Measurements from ENCODE around the gene WDFY3.

WDFY3 gene

DNA sequence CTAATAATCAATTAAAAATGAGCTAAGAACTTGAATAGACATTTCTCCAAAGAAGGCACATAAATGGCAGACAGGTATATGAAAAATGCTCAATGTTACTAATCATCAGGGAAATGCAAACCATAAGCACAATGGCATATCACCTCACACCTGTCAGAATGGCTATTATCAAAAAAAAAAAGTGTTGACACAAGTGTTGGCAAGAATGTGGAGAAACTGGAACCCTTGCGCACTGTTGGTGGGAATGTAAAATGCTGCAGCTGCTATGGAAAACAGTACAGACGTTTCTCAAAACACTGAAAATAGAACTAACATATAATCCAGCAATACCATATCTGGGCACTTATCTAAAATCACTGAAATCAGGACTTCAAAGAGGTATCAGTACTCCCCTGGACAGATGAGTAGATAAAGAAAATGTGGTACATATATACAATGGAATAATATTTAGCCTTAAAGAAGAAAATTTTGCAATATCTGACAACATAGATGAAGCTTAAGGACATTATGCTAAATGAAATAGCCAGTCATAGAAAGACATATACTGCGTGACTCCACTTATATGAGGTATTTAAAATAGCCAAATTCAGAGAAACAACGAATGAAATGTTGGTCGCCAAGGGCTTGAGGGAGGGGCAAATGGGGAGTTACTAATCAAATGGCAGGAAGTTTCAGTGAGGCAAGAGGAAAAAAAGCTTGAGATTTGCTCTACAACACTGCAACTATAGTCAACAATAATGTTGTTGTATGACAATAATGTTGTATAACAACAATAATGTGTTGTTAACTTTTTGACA is 175.5 kb downstream of the WDFY3 start:
- no peaks in the 10 kb centered on the region for H4K20me1 ChIP-seq (ENCODE audit: insufficient read depth, low read length)
- no peaks in the 10 kb centered on the region for H3K27me3 ChIP-seq (ENCODE audit: insufficient read depth, low read length)
- H3F3A ChIP-seq (ENCODE audit: insufficient read depth, low read length) = no peaks in the 10 kb centered on the region
- H3K4me1 ChIP-seq (ENCODE audit: insufficient read depth, low read length, severe bottlenecking) = no peaks in the 10 kb centered on the region
- TF ChIP-seq, protein P1, sequence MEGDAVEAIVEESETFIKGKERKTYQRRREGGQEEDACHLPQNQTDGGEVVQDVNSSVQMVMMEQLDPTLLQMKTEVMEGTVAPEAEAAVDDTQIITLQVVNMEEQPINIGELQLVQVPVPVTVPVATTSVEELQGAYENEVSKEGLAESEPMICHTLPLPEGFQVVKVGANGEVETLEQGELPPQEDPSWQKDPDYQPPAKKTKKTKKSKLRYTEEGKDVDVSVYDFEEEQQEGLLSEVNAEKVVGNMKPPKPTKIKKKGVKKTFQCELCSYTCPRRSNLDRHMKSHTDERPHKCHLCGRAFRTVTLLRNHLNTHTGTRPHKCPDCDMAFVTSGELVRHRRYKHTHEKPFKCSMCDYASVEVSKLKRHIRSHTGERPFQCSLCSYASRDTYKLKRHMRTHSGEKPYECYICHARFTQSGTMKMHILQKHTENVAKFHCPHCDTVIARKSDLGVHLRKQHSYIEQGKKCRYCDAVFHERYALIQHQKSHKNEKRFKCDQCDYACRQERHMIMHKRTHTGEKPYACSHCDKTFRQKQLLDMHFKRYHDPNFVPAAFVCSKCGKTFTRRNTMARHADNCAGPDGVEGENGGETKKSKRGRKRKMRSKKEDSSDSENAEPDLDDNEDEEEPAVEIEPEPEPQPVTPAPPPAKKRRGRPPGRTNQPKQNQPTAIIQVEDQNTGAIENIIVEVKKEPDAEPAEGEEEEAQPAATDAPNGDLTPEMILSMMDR (IDR thresholded peaks at IDR 0.05; ENCODE audit: low read length) = no peak
- no peak for TF ChIP-seq EZH2 (IDR thresholded peaks at IDR 0.05; ENCODE audit: borderline replicate concordance, low read length)
- H3K27ac ChIP-seq (ENCODE audit: low read depth, low read length, poor library complexity, severe bottlenecking) = no peak overlapping the region
- H3K4me3 ChIP-seq (ENCODE audit: low read depth, low read length, poor library complexity, severe bottlenecking) = no peak overlapping the region
- no peak overlapping the region for H3K4me2 ChIP-seq (ENCODE audit: low read length)
- H2AFZ ChIP-seq (ENCODE audit: low read length) = no peak overlapping the region
- H3K9me2 ChIP-seq (ENCODE audit: low read depth, low read length) = no peaks in the 10 kb centered on the region
- no peaks in the 10 kb centered on the region for H3K79me2 ChIP-seq (ENCODE audit: insufficient read depth, low read length)
- no peaks in the 10 kb centered on the region for H3K9me3 ChIP-seq (ENCODE audit: low read length)
- no peak overlapping the region for H3K9ac ChIP-seq (ENCODE audit: low read length)
- H3K36me3 ChIP-seq (ENCODE audit: insufficient read depth, low read length) = no peaks in the 10 kb centered on the region

- Histone ChIP-seq H3K4me3 (ENCODE audit: low read depth, low read length, poor library complexity, severe bottlenecking) (no peak overlapping the region), H3K36me3 (ENCODE audit: insufficient read depth, low read length) (no peaks in the 10 kb centered on the region), H3K27me3 (ENCODE audit: insufficient read depth, low read length) (no peaks in the 10 kb centered on the region), H3F3A (ENCODE audit: insufficient read depth, low read length) (no peaks in the 10 kb centered on the region), H2AFZ (ENCODE audit: low read length) (no peak overlapping the region), H4K20me1 (ENCODE audit: insufficient read depth, low read length) (no peaks in the 10 kb centered on the region), H3K9me2 (ENCODE audit: low read depth, low read length) (no peaks in the 10 kb centered on the region), H3K4me2 (ENCODE audit: low read length) (no peak overlapping the region), H3K79me2 (ENCODE audit: insufficient read depth, low read length) (no peaks in the 10 kb centered on the region), H3K4me1 (ENCODE audit: insufficient read depth, low read length, severe bottlenecking) (no peaks in the 10 kb centered on the region), H3K9me3 (ENCODE audit: low read length) (no peaks in the 10 kb centered on the region), H3K9ac (ENCODE audit: low read length) (no peak overlapping the region), H3K27ac (ENCODE audit: low read depth, low read length, poor library complexity, severe bottlenecking) (no peak overlapping the region)
- TF ChIP-seq EZH2 (IDR thresholded peaks at IDR 0.05; ENCODE audit: borderline replicate concordance, low read length) = no peak
Observed at GRCh38 chr4:84786478-84786877, 180.0 kb downstream of the WDFY3 start.

GRCh38 chr4:84782517-84782916 is 184.0 kb downstream of the WDFY3 start:
- H3K27me3 ChIP-seq (ENCODE audit: insufficient read depth, low read length) = no peaks in the 10 kb centered on the region
- no peak overlapping the region for H3K27ac ChIP-seq (ENCODE audit: low read depth, low read length, poor library complexity, severe bottlenecking)
- no peaks in the 10 kb centered on the region for H3K79me2 ChIP-seq (ENCODE audit: insufficient read depth, low read length)
- no peaks in the 10 kb centered on the region for H3F3A ChIP-seq (ENCODE audit: insufficient read depth, low read length)
- H3K4me3 ChIP-seq (ENCODE audit: low read depth, low read length, poor library complexity, severe bottlenecking) = no peak overlapping the region
- H3K4me2 ChIP-seq (ENCODE audit: low read length) = no peak overlapping the region
- no peaks in the 10 kb centered on the region for H4K20me1 ChIP-seq (ENCODE audit: insufficient read depth, low read length)
- no peak overlapping the region for H2AFZ ChIP-seq (ENCODE audit: low read length)
- H3K9me3 ChIP-seq (ENCODE audit: low read length) = no peaks in the 10 kb centered on the region
- no peaks in the 10 kb centered on the region for H3K9me2 ChIP-seq (ENCODE audit: low read depth, low read length)
- no peak overlapping the region for H3K9ac ChIP-seq (ENCODE audit: low read length)
- TF ChIP-seq, protein P1 (IDR thresholded peaks at IDR 0.05; ENCODE audit: low read length) = no peak
- TF ChIP-seq EZH2 (IDR thresholded peaks at IDR 0.05; ENCODE audit: borderline replicate concordance, low read length) = no peak
- no peaks in the 10 kb centered on the region for H3K36me3 ChIP-seq (ENCODE audit: insufficient read depth, low read length)
- H3K4me1 ChIP-seq (ENCODE audit: insufficient read depth, low read length, severe bottlenecking) = no peaks in the 10 kb centered on the region

DNA sequence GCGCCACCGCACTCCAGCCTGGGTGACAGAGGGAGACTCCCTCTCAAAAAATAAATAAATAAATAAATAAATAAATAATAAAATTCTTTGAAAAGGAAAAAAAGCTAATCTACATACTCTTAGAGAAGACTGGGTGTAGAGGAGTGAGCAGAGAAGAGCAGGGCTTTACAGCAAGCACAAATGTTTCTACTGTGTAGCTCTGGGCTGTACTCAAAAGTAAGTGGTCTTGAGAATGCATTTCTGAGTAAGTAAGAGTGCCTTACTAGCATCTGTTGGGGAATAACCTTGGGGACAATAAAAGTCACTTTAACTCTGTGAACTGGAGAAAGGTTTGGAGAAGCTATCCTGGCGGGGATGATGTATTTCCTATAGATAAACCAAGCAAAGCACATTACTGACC is 185.8 kb downstream of the WDFY3 start:
- Histone ChIP-seq H3K4me3 (ENCODE audit: low read depth, low read length, poor library complexity, severe bottlenecking) (no peak overlapping the region), H3K27me3 (ENCODE audit: insufficient read depth, low read length) (no peaks in the 10 kb centered on the region), H4K20me1 (ENCODE audit: insufficient read depth, low read length) (no peaks in the 10 kb centered on the region), H3K9me2 (ENCODE audit: low read depth, low read length) (no peaks in the 10 kb centered on the region), H3K9ac (ENCODE audit: low read length) (no peak overlapping the region), H2AFZ (ENCODE audit: low read length) (no peak overlapping the region), H3F3A (ENCODE audit: insufficient read depth, low read length) (no peaks in the 10 kb centered on the region), H3K4me2 (ENCODE audit: low read length) (no peak overlapping the region), H3K4me1 (ENCODE audit: insufficient read depth, low read length, severe bottlenecking) (no peaks in the 10 kb centered on the region), H3K27ac (ENCODE audit: low read depth, low read length, poor library complexity, severe bottlenecking) (no peak overlapping the region), H3K36me3 (ENCODE audit: insufficient read depth, low read length) (no peaks in the 10 kb centered on the region), H3K79me2 (ENCODE audit: insufficient read depth, low read length) (no peaks in the 10 kb centered on the region), H3K9me3 (ENCODE audit: low read length) (no peaks in the 10 kb centered on the region)
- TF ChIP-seq, protein P1 (IDR thresholded peaks at IDR 0.05; ENCODE audit: low read length) = no peak
- no peak for TF ChIP-seq EZH2 (IDR thresholded peaks at IDR 0.05; ENCODE audit: borderline replicate concordance, low read length)
